Measurements from ENCODE around the gene RILPL2.

Gene RILPL2

GRCh38 chr12:123401753-123402683 is 34.5 kb downstream of the RILPL2 start:
- Mint-ChIP-seq H3K4me3 (no peak overlapping the region), H3K4me1 (ENCODE audit: low read depth) (peaks cover 1% of the 10 kb centered on the region), H3K36me3 (ENCODE audit: low read depth) (peaks cover 25% of the 10 kb centered on the region), H3K9me3 (no peaks in the 10 kb centered on the region), H3K27me3 (ENCODE audit: low read depth) (no peaks in the 10 kb centered on the region), H3K27ac (no peak overlapping the region)

DNA sequence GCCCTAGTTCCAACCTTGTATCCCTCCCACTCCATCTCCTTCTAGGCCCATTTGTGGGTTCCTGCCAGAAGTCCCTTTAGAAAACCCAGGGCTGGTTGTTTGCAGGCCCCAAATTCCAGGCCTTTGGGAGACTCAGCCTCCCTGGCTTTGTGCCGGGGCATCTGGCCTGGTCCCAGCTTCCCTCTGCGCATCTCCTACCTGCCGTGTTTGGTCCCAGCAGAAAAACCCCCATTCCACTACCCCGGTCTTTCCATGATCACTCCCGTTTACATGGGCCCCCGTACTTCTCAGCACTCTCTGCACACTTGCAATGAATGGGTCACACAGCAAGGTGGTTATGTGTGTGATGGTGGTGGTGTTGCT is 37.2 kb downstream of the RILPL2 start:
- Mint-ChIP-seq H3K27me3 (ENCODE audit: low read depth) (no peaks in the 10 kb centered on the region), H3K36me3 (ENCODE audit: low read depth) (peaks cover 33% of the 10 kb centered on the region), H3K4me1 (ENCODE audit: low read depth) (peaks cover 1% of the 10 kb centered on the region), H3K27ac (no peak overlapping the region), H3K4me3 (no peak overlapping the region), H3K9me3 (no peaks in the 10 kb centered on the region)

GRCh38 chr12:123398550-123399254 is 37.8 kb downstream of the RILPL2 start:
- Mint-ChIP-seq H3K4me3 (no peak overlapping the region), H3K36me3 (ENCODE audit: low read depth) (peaks cover 29% of the 10 kb centered on the region), H3K4me1 (ENCODE audit: low read depth) (peaks cover 1% of the 10 kb centered on the region), H3K27ac (no peak overlapping the region), H3K9me3 (no peaks in the 10 kb centered on the region), H3K27me3 (ENCODE audit: low read depth) (no peaks in the 10 kb centered on the region)

DNA sequence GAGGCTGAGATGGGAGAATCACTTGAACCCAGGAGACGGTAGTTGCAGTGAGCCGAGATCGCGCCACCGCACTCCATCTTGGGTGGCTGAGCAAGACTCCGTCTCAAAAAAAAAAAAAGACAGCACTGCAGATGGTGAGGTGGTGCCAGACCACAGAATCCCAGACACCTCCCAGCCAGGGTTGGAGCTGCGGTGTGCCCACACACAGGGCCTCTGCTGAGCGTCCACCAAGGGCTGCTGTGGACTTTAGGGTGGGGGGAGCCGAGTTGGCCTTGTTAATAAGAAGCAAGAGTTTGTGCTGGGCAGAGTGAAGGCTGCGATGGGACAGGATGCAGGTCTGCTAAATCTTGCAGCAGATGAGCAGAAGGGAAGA is 38.3 kb downstream of the RILPL2 start:
- no peaks in the 10 kb centered on the region for H3K27me3 Mint-ChIP-seq (ENCODE audit: low read depth)
- H3K4me3 Mint-ChIP-seq, result no peak overlapping the region
- H3K9me3 Mint-ChIP-seq, result no peaks in the 10 kb centered on the region
- peaks cover 4% of the 10 kb centered on the region for H3K4me1 Mint-ChIP-seq (ENCODE audit: low read depth)
- peaks cover 23% of the 10 kb centered on the region for H3K36me3 Mint-ChIP-seq (ENCODE audit: low read depth)
- no peak overlapping the region for H3K27ac Mint-ChIP-seq

DNA sequence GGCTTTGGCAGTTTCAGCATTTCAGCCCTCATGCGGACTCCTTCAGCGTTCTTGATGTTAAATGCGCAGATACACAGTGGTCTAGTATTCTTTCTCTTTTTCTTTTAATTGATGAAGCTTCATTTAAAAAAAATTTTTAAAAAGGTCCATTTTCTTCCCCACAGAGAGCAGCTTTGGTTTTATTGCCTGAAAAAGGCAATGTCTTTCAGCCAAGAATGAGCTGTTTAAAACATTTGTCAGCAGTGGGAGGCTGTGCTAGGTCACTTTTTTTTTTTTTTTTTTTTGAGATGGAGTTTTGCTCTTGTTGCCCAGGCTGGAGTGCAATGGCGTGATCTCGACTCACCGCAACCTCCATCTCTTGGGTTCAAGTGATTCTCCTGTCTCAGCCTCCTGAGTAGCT is 39.1 kb downstream of the RILPL2 start:
- H3K27ac Mint-ChIP-seq, result no peak overlapping the region
- no peaks in the 10 kb centered on the region for H3K27me3 Mint-ChIP-seq (ENCODE audit: low read depth)
- H3K4me1 Mint-ChIP-seq (ENCODE audit: low read depth), result peaks cover 6% of the 10 kb centered on the region
- no peak overlapping the region for H3K4me3 Mint-ChIP-seq
- no peaks in the 10 kb centered on the region for H3K9me3 Mint-ChIP-seq
- peaks cover 24% of the 10 kb centered on the region for H3K36me3 Mint-ChIP-seq (ENCODE audit: low read depth)

- H3K4me3 Mint-ChIP-seq, result no peak overlapping the region
- H3K27ac Mint-ChIP-seq, result no peak overlapping the region
- H3K4me1 Mint-ChIP-seq (ENCODE audit: low read depth), result peaks cover 6% of the 10 kb centered on the region
- no peaks in the 10 kb centered on the region for H3K27me3 Mint-ChIP-seq (ENCODE audit: low read depth)
- peaks cover 24% of the 10 kb centered on the region for H3K36me3 Mint-ChIP-seq (ENCODE audit: low read depth)
- no peaks in the 10 kb centered on the region for H3K9me3 Mint-ChIP-seq
Observed at GRCh38 chr12:123396954-123397353, 39.5 kb downstream of the RILPL2 start.

DNA sequence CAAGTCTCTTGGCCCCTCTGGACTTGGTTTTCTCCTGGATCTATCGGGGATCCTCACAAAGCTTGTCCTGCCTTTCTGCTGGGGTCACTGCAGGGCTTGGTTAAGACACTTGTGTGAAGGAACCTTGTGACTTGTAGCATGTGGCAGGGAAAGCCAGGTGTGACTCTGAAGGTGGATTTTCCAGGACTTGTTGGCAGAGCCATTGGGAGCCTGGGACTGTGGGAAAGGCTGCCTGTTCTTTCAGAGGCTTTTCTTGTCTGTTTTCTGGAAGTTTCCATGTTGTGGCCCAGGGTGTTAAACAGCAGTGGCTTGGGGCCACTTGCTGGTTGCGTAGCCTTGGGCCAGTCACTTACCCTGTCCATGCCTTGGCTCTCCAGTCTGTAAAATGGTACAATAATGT is 39.9 kb downstream of the RILPL2 start:
- no peaks in the 10 kb centered on the region for H3K9me3 Mint-ChIP-seq
- no peak overlapping the region for H3K4me3 Mint-ChIP-seq
- H3K27ac Mint-ChIP-seq, result no peak overlapping the region
- H3K27me3 Mint-ChIP-seq (ENCODE audit: low read depth), result no peaks in the 10 kb centered on the region
- peaks cover 6% of the 10 kb centered on the region for H3K4me1 Mint-ChIP-seq (ENCODE audit: low read depth)
- peaks cover 28% of the 10 kb centered on the region for H3K36me3 Mint-ChIP-seq (ENCODE audit: low read depth)

DNA sequence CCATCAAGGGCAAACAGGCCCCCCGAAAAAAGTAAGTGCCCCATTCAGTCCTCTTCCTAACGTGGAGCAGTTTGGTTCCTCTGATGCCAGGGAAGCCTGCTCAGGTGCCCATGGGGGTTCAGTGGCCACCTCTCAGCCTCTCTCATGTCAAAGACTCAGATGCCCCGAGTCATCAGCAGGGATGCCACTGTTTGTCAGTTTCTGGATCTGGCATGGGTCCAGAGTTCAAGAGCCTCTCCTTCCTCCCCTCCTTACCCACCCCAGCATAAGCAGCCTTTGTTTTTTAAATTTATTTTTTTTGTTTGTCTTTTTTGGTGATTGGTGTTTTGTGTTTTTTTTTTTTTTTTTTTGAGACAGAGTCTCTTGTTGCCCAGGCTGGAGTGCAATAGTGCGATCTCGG is 41.2 kb downstream of the RILPL2 start:
- no peak overlapping the region for H3K4me3 Mint-ChIP-seq
- peaks cover 40% of the 10 kb centered on the region for H3K36me3 Mint-ChIP-seq (ENCODE audit: low read depth)
- H3K27ac Mint-ChIP-seq, result no peak overlapping the region
- no peaks in the 10 kb centered on the region for H3K27me3 Mint-ChIP-seq (ENCODE audit: low read depth)
- peaks cover 15% of the 10 kb centered on the region for H3K4me1 Mint-ChIP-seq (ENCODE audit: low read depth)
- no peaks in the 10 kb centered on the region for H3K9me3 Mint-ChIP-seq

DNA sequence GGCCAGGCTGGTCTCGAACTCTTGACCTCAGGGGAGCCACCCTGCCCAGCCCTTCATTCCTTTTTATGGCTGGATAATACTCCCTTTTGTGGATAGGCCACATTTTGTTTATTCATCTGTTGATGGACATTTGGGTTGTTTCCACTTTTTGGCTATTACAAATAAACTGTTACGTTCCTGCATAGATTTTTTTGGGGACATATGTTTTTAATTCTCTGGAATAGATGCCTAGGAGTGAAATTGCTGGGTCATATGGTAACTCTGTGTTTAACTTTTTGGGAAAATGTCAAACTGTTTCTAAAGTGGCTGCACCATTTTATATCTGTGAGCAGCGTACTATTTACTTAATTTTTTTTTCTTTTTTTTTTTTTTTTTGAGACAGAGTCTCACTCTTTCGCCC is 42.7 kb downstream of the RILPL2 start:
- Mint-ChIP-seq H3K27me3 (ENCODE audit: low read depth) (no peaks in the 10 kb centered on the region), H3K4me1 (ENCODE audit: low read depth) (peaks cover 18% of the 10 kb centered on the region), H3K9me3 (no peaks in the 10 kb centered on the region), H3K27ac (no peak overlapping the region), H3K4me3 (no peak overlapping the region), H3K36me3 (ENCODE audit: low read depth) (peaks cover 40% of the 10 kb centered on the region)

DNA sequence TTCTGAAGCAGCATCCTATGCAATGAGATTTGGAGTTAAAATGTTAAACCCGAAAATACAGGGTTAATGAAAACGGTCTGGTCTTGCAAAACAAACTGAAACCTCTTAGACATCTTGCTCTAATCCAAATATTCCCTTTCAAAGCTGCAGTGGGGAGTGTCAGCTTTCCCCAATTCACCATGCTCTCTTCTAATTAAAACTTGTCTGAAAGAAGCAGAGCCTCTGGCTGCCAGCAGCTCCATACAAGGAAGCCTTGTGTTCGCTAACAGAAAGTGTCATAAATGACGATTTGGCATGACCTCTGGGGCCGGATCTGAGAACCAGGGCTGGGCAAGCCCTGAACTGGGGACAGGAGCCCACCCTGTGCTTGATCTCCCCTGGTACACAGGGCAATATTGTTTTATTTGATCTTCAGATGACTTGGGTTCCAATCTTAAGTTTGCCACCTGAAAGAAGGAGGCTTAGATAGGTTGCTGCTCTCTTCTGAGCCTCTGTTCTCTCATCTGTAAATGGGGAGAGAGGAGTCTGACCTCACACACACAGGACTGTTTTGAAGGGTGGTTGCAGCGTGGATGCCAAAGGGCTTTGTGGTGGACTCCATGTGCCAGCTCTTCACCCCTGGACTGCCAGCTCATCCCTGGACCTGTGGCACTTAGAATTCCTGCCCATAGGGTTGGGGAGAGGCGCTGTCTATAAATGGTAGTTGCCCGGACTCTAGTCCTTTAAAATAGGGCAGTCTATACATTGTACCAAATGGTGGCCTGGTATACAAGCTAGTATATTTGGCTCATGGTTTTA is 44.7 kb downstream of the RILPL2 start:
- H3K4me1 Mint-ChIP-seq (ENCODE audit: low read depth), result peaks cover 33% of the 10 kb centered on the region
- H3K4me3 Mint-ChIP-seq, result peak overlapping the region; percentile 10
- peaks cover 37% of the 10 kb centered on the region for H3K36me3 Mint-ChIP-seq (ENCODE audit: low read depth)
- H3K27ac Mint-ChIP-seq, result peak overlapping the region; percentile 19
- no peaks in the 10 kb centered on the region for H3K9me3 Mint-ChIP-seq
- no peaks in the 10 kb centered on the region for H3K27me3 Mint-ChIP-seq (ENCODE audit: low read depth)

DNA sequence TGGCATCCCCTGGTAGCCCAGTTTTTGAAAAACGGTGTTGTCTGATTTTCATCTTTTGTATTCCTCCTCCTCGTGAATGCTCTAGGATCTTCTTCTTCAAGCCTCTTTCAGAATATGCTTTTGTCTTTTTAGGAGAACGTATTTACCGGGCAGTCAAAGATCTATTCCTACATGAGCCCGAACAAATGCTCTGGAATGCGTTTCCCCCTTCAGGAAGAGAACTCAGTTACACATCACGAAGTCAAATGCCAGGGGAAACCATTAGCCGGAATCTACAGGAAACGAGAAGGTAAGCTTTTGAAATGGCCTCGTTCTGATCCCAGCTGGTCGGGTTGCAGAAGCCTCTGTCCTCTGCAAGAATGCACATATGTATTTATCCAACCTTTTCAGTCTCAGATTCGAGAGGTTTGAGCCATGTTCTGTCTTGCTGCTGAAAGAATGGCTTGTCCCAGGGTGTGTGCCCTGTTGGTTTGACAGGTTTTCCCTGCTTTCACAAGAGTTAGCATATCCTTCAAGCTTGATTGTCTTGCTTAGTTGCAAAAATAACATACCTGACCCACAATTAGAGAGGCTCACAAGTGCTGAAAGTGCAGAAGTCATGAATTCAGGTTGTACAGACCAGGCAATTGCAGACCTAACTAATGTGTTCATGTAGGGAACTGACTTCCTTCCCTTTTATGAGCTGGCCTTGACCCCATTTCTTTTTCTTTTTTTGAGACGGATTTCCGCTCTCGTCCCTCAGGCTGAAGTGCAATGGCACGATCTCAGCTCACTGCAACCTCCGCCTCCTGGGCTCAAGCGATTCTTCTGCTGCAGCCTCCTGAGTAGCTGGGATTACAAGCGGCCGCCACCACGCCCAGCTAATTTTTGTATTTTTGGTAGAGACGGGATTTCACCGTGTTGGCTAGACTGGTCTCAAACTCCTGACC is 45.7 kb downstream of the RILPL2 start:
- Mint-ChIP-seq H3K9me3 (no peaks in the 10 kb centered on the region), H3K4me3 (peak overlapping the region; percentile 81), H3K4me1 (ENCODE audit: low read depth) (peaks cover 37% of the 10 kb centered on the region), H3K27me3 (ENCODE audit: low read depth) (no peaks in the 10 kb centered on the region), H3K36me3 (ENCODE audit: low read depth) (peaks cover 27% of the 10 kb centered on the region), H3K27ac (peak overlapping the region; percentile 72)

GRCh38 chr12:123389560-123390351 is 46.7 kb downstream of the RILPL2 start:
- peaks cover 23% of the 10 kb centered on the region for H3K36me3 Mint-ChIP-seq (ENCODE audit: low read depth)

DNA sequence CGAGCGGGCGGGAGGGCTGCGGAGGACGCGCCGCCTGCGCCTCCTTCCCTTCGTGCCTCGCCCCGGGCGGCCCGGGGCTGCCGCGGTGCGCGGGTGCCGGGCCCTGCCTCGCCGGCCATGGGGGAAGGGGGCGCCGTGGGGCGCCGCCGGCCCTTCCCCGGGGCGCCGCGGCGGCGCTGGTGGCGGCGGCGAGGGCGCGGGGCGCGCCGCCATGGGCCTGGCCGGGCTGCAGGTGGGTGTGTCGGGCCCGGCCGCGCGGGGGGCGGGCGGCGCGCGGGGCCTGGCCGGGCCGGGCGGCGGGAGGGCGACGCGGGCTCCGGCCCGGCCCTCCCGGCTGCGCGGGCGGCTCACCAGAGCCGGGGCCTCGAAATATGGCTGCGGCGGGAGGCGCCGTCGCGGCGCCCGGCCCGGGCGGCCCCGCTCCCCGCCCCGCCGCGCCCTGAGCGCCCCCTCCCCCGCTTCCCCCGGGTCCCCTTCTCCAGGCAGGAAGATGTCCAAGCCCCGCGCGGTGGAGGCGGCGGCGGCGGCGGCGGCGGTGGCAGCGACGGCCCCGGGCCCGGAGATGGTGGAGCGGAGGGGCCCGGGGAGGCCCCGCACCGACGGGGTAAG is 47.4 kb downstream of the RILPL2 start:
- Mint-ChIP-seq H3K4me3 (no peak overlapping the region), H3K27ac (no peak overlapping the region), H3K36me3 (ENCODE audit: low read depth) (peaks cover 21% of the 10 kb centered on the region), H3K4me1 (ENCODE audit: low read depth) (peaks cover 41% of the 10 kb centered on the region), H3K9me3 (no peaks in the 10 kb centered on the region), H3K27me3 (ENCODE audit: low read depth) (no peaks in the 10 kb centered on the region)

More at GRCh38 chr12:123389560-123390351, 46.7 kb downstream of the RILPL2 start:
- Mint-ChIP-seq H3K4me3 (peak overlapping the region; percentile 81), H3K27ac (peak overlapping the region; percentile 72), H3K27me3 (ENCODE audit: low read depth) (no peaks in the 10 kb centered on the region), H3K4me1 (ENCODE audit: low read depth) (peaks cover 39% of the 10 kb centered on the region), H3K9me3 (no peaks in the 10 kb centered on the region)
